ENCODE results near the gene CEP164.

CEP164 gene

DNA sequence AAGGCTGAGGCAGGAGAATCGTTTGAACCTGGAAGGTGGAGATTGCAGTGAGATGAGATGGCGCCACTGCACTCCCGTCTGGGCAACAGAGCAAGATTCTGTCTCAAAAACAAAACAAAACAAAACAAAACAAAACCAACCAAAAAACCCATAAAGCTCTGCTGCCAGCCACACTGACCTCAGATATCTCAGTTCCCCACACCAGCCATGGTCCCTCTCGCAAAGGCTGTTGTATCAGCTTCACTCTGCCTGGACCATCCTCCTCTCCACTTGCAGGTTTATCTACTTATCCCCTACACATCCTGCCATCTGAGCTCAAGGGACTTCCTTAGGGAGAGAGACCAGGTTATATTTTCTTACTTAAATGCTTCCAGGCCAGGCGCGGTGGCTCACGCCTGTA is 25.4 kb upstream of the CEP164 start:
- TF ChIP-seq, protein P1, sequence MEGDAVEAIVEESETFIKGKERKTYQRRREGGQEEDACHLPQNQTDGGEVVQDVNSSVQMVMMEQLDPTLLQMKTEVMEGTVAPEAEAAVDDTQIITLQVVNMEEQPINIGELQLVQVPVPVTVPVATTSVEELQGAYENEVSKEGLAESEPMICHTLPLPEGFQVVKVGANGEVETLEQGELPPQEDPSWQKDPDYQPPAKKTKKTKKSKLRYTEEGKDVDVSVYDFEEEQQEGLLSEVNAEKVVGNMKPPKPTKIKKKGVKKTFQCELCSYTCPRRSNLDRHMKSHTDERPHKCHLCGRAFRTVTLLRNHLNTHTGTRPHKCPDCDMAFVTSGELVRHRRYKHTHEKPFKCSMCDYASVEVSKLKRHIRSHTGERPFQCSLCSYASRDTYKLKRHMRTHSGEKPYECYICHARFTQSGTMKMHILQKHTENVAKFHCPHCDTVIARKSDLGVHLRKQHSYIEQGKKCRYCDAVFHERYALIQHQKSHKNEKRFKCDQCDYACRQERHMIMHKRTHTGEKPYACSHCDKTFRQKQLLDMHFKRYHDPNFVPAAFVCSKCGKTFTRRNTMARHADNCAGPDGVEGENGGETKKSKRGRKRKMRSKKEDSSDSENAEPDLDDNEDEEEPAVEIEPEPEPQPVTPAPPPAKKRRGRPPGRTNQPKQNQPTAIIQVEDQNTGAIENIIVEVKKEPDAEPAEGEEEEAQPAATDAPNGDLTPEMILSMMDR (IDR thresholded peaks at IDR 0.05; ENCODE audit: extremely low read depth, insufficient read depth, missing control alignments), result no peak
- in situ Hi-C loops (cut with MboI; ENCODE audit: low pct_unique_long_range_greater_than_20kb, low sequenced_read_pairs, unreplicated experiment), result no loop called here
- no peak for DNase-seq (ENCODE audit: low spot score)

DNA sequence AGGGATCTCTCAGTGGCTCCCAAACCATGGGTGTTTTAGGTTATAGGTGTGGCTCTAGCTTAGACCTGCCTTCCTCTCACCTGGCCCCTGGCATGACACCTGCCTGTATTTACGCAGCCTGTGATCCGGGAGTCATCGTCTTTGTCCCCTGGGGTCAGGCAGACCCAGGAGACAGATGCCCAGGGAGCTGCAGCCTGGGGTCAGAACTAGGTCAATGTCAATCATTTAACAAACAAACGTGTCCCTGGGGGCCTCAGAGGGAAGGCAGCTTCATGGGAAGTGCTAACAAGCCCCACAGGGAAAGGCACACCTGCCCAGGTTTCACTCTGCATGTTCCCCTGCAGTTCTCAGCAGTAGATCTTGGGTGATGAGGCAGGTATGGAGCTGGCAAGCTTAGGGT is 24.6 kb upstream of the CEP164 start:
- in situ Hi-C loops (cut with MboI; ENCODE audit: low pct_unique_long_range_greater_than_20kb, low sequenced_read_pairs, unreplicated experiment), result no loop called here
- DNase-seq (ENCODE audit: low spot score), result no peak

DNA sequence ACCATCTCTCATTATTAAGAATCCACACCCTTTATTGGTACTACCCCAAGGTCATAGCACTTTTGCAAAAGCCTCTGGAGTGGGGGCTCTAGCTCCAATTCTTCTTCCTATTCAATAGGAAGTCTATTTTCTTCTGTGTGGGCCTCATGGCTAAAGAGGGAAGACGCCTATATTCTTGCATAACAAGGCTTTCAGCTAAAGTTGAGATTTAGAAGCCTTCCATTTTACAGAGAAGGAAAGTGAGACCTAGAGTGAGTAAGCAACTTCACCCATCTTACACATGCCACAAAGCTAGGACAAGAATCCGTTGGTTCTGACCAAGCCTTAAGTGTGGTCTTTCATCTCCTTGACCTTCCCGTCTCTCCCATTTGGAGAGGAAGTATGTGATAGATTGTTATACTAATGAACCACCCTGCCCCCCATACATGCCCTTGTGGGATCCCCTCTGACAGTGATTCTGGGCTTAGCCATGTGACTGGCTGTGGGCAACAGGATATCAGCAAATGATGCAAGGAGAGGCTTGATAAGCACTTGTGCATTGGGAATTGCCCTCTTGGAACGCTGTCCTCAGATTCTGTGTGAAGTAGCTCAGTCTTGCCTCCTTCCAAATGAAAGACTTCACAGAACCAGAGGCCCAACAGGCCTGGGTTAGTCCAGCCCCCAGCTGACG is 23.9 kb upstream of the CEP164 start:
- no peak for DNase-seq (ENCODE audit: low spot score)
- in situ Hi-C loops (cut with MboI; ENCODE audit: low pct_unique_long_range_greater_than_20kb, low sequenced_read_pairs, unreplicated experiment), result no loop called here
- TF ChIP-seq, protein P1 (IDR thresholded peaks at IDR 0.05; ENCODE audit: extremely low read depth, insufficient read depth, missing control alignments), result no peak

More for the DNA sequence above, 24.6 kb upstream of the CEP164 start:
- TF ChIP-seq, protein P1 (IDR thresholded peaks at IDR 0.05; ENCODE audit: extremely low read depth, insufficient read depth, missing control alignments), result no peak

DNA sequence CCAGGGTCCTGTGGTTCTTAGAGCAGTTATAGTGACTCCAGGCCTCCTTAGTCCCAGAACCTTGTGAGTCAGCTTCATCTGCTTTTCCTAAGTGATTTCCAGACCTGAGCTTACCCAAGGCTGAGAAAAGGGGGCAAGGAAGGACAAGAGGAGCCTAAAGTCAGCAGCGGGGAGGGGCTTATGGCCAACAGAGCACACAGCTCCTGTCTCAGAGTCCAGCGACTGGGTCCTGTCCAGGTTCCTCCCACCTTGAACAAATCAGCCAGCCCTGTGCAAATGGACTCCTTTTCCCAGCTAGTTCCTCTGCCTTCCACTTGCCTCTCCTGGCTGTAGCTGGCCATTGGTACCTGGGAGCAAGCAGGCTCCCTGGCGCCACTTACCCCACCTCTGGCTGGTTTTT is 22.5 kb upstream of the CEP164 start:
- TF ChIP-seq, protein P1 (IDR thresholded peaks at IDR 0.05; ENCODE audit: extremely low read depth, insufficient read depth, missing control alignments), result no peak
- DNase-seq (ENCODE audit: low spot score), result no peak
- in situ Hi-C loops (cut with MboI; ENCODE audit: low pct_unique_long_range_greater_than_20kb, low sequenced_read_pairs, unreplicated experiment), result no loop called here

DNA sequence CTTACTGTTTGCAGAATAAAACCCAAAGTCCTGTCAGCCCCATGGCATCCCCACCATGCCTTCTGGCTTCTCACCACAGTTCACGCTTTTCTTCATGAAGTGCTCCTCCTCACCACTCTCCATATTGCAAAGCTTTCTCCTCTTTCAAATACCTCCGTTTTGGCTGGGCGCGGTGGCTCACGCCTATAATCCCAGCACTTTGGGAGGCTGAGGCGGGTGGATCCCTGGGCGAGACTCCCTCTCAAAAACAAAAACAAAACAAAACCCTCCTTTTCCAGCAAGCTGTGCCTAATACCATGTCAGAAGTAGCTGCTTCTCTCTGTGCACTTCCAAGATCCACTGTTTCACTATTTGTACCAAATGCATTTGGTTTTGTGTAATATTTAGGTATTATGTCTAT is 18.3 kb upstream of the CEP164 start:
- no peak for DNase-seq (ENCODE audit: low spot score)
- in situ Hi-C loops (cut with MboI; ENCODE audit: low pct_unique_long_range_greater_than_20kb, low sequenced_read_pairs, unreplicated experiment), result no loop called here
- TF ChIP-seq, protein P1 (IDR thresholded peaks at IDR 0.05; ENCODE audit: extremely low read depth, insufficient read depth, missing control alignments), result no peak

DNA sequence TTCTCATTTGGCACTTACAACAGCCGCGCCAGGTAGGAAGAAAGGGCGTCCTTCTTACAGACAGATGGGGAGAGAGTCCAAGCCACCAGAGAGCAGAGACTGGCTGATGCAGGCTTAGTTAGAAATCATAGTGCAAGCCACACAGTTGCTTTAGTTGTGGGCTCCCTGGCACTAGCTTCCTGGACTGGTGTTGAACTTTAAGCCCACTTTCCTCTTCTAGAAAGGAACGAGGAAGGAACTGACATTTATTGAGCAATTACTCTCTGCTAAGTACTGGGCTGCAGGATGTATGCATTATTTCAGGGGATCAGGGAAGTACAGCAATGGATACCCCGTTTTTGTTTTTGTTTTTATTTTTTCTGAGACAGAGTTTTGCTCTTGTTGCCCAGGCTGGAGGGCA is 14.6 kb upstream of the CEP164 start:
- DNase-seq (ENCODE audit: low spot score), result no peak
- in situ Hi-C loops (cut with MboI; ENCODE audit: low pct_unique_long_range_greater_than_20kb, low sequenced_read_pairs, unreplicated experiment), result no loop called here
- TF ChIP-seq, protein P1 (IDR thresholded peaks at IDR 0.05; ENCODE audit: extremely low read depth, insufficient read depth, missing control alignments), result no peak

All from GM13977 (cell line).